ENCODE data around the gene TOM1L2. TPM values are rescaled to one million over a fixed set of nuclear protein-coding genes. Genes with fewer than 3 reads are reported as not detected.

Gene TOM1L2
- total and polyA plus RNA-seq, 4 experiments from 2014 or later: 1.6 to 63.1 (median 35.7) TPM

DNA sequence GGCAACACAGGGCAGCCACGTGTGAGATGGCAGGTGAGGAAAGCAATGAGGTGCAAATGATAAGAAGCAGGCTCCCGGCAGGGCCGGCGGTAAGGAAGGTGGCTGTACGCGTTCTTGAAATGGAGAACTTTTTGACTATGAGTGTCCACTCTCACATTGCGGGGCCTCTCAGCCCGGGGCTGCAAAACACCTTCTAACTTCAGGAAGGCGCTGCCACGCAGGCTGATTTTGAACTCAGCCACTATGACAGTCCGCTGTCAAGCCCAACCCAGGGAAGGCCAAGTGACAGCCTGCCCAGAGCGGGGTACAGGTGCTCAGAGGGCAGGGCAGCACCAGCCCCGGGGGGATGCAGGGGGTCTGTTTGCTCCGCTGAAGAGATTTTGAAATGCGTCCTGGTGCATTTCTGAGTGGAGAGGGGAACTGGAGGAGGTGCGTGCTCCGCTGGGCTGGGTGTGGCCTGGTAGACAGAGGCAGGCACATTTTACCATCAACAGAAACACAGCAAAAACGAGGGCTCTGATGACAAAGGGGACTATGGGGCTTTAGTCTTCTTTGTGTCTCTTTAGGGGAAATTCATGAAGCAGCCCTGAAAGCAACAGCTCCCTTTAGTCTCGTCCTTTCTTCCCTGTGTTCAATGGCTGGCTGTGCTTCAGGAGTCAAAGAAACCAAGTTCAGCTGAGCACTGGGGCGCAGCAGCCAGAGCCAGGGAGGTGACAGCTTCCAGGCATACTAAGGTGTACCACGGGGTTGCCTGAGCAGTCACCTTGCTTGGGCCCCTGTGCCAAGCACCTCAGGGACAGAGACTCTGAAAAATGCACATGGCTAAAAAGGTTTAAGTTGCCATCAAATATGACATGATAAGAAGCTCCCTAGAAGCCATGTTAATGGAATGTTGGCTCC lies 120.8 kb downstream of the TOM1L2 start:
- H3K4me1 ChIP-seq (ENCODE audit: insufficient read depth, low read length): peaks cover 54% of the 10 kb centered on the region
- Mint-ChIP-seq H3K4me3 (peak overlapping the region in 1 of 8 donors; percentile 31), H3K36me3 (peaks cover 0 to 2% of the 10 kb centered on the region in 2 donors), H3K27me3 (no peaks in the 10 kb centered on the region), H3K4me1 (peaks cover 25 to 66% (median 52%) of the 10 kb centered on the region in 4 donors), H3K9me3 (no peaks in the 10 kb centered on the region), H3K27ac (peak overlapping the region; percentile 83 to 97 (median 94))
- no peak for DNase-seq
- intact Hi-C loops (cut with micrococcal nuclease): loop anchor here (2.0 kb wide), 1 partner anchor 15 kb away; the partner anchor contains the start of gene SREBF1
- no peaks in the 10 kb centered on the region for H3K36me3 ChIP-seq (ENCODE audit: insufficient read depth, low read length)
- CTCF ChIA-PET (ENCODE audit: partially characterized antibody): interaction anchor here (4.6 to 17.6 kb wide), 2 partner anchors 10 to 40 kb away, joined by 30 to 234 read pairs; no protein-coding TSS in a partner anchor
- H3K27ac ChIP-seq (ENCODE audit: low read depth, low read length): peak overlapping the region; percentile 73
- H3K27me3 ChIP-seq (ENCODE audit: insufficient read depth, low read length): no peaks in the 10 kb centered on the region
- no peak overlapping the region for H3K4me3 ChIP-seq (ENCODE audit: low read length in 2 of 2)
- POLR2A ChIA-PET (ENCODE audit: partially characterized antibody): interaction anchor here (0.5 to 5.3 kb wide), 3 partner anchors 11 to 17 kb away, joined by 3 to 59 read pairs (median 3); partner anchors contain the start of gene SREBF1
- no peaks in the 10 kb centered on the region for H3K9me3 ChIP-seq (ENCODE audit: control insufficient read depth in 1 of 2, low read length in 2 of 2)

DNA sequence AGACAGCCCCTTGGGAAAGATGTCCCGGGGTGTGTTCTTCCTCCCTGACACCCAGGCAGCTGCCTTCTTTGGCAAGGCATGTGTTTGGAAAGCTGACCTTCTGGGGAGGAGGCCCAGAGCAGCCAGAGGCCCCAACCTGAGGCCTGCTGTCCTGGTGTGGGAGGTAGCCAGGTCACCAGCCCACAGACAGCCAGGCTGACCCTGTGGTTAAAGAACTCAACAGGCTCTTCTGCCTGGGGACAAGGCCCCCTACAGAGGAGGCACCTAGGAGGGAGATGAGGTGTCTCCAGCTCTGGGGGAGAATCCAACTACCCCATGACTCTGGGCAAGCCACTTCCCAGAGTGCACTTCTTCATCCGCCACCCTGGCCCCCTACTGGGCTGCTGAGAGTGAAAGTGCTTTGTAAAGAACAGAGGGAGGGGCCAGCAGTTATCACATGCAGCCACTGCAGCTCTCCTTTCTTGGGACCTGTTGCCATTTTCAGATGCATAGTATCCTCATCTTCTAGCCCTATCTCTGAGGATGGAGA lies 122.3 kb downstream of the TOM1L2 start:
- Mint-ChIP-seq H3K27ac (peak overlapping the region; percentile 93 to 97 (median 95)), H3K4me1 (peaks cover 25 to 63% (median 48%) of the 10 kb centered on the region in 4 donors), H3K9me3 (no peaks in the 10 kb centered on the region), H3K36me3 (peaks cover 0 to 2% of the 10 kb centered on the region in 2 donors), H3K27me3 (no peaks in the 10 kb centered on the region), H3K4me3 (peak overlapping the region in 7 of 8 donors; percentile 32 to 81 (median 55))
- Histone ChIP-seq H3K4me3 (ENCODE audit: low read length in 2 of 2) (peak overlapping the region in 1 of 2 donors; percentile 22), H3K36me3 (ENCODE audit: insufficient read depth, low read length) (no peaks in the 10 kb centered on the region), H3K4me1 (ENCODE audit: insufficient read depth, low read length) (peaks cover 54% of the 10 kb centered on the region), H3K27me3 (ENCODE audit: insufficient read depth, low read length) (no peaks in the 10 kb centered on the region), H3K27ac (ENCODE audit: low read depth, low read length) (peak overlapping the region; percentile 73), H3K9me3 (ENCODE audit: control insufficient read depth in 1 of 2, low read length in 2 of 2) (no peaks in the 10 kb centered on the region)
- peak; percentile 64 to 80 (median 71) for DNase-seq
- ChIA-PET CTCF (ENCODE audit: partially characterized antibody) (interaction anchor here (0.6 to 17.6 kb wide), 7 partner anchors 9 to 209 kb away, joined by 3 to 234 read pairs (median 4); no protein-coding TSS in a partner anchor), POLR2A (ENCODE audit: partially characterized antibody) (interaction anchor here (0.7 to 5.3 kb wide), 10 partner anchors 9 to 156 kb away, joined by 3 to 59 read pairs (median 4); partner anchors contain the start of gene SREBF1)
- intact Hi-C loops (cut with micrococcal nuclease): loop anchor here (1.0 to 2.0 kb wide), 3 partner anchors 10 to 38 kb away; partner anchors contain the start of gene SREBF1

- Mint-ChIP-seq H3K27ac (peak overlapping the region; percentile 93 to 97 (median 95)), H3K9me3 (no peaks in the 10 kb centered on the region), H3K27me3 (no peaks in the 10 kb centered on the region), H3K4me3 (peak overlapping the region; percentile 44 to 81 (median 71)), H3K4me1 (peaks cover 23 to 63% (median 47%) of the 10 kb centered on the region in 4 donors), H3K36me3 (peaks cover 0 to 2% of the 10 kb centered on the region in 2 donors)
- ChIA-PET POLR2A (ENCODE audit: partially characterized antibody) (interaction anchor here (0.6 to 5.3 kb wide), 13 partner anchors 9 to 200 kb away, joined by 3 to 59 read pairs (median 4); partner anchors contain the start of gene SREBF1), CTCF (ENCODE audit: partially characterized antibody) (interaction anchor here (0.6 to 17.6 kb wide), 8 partner anchors 9 to 208 kb away, joined by 3 to 234 read pairs (median 4); no protein-coding TSS in a partner anchor)
- H3K4me1 ChIP-seq (ENCODE audit: insufficient read depth, low read length): peaks cover 54% of the 10 kb centered on the region
- H3K4me3 ChIP-seq (ENCODE audit: low read length in 2 of 2): peak overlapping the region in 1 of 2 donors; percentile 22
- intact Hi-C loops (cut with micrococcal nuclease): loop anchor here (1.0 kb wide), 2 partner anchors 9 to 37 kb away; no protein-coding TSS in a partner anchor
- no peaks in the 10 kb centered on the region for H3K36me3 ChIP-seq (ENCODE audit: insufficient read depth, low read length)
- DNase-seq: peak; percentile 79 to 89 (median 83)
- H3K27me3 ChIP-seq (ENCODE audit: insufficient read depth, low read length): no peaks in the 10 kb centered on the region
- H3K27ac ChIP-seq (ENCODE audit: low read depth, low read length): peak overlapping the region; percentile 73
- no peaks in the 10 kb centered on the region for H3K9me3 ChIP-seq (ENCODE audit: control insufficient read depth in 1 of 2, low read length in 2 of 2)
These were observed 122.9 kb downstream of the TOM1L2 start for GRCh38 chr17:17849147-17849820.

GRCh38 chr17:17848311-17849082 lies 123.7 kb downstream of the TOM1L2 start:
- Histone ChIP-seq H3K4me3 (ENCODE audit: low read length in 2 of 2) (peak overlapping the region in 1 of 2 donors; percentile 22), H3K9me3 (ENCODE audit: control insufficient read depth in 1 of 2, low read length in 2 of 2) (no peaks in the 10 kb centered on the region), H3K27ac (ENCODE audit: low read depth, low read length) (peak overlapping the region; percentile 25), H3K36me3 (ENCODE audit: insufficient read depth, low read length) (no peaks in the 10 kb centered on the region), H3K4me1 (ENCODE audit: insufficient read depth, low read length) (peaks cover 51% of the 10 kb centered on the region), H3K27me3 (ENCODE audit: insufficient read depth, low read length) (no peaks in the 10 kb centered on the region)
- H3K9me3 Mint-ChIP-seq: no peaks in the 10 kb centered on the region
- peak overlapping the region; percentile 93 to 97 (median 95) for H3K27ac Mint-ChIP-seq
- ChIA-PET CTCF (ENCODE audit: partially characterized antibody) (interaction anchor here (1.0 to 17.6 kb wide), 6 partner anchors 13 to 185 kb away, joined by 3 to 234 read pairs (median 4); no protein-coding TSS in a partner anchor), POLR2A (ENCODE audit: partially characterized antibody) (interaction anchor here (0.6 to 5.3 kb wide), 9 partner anchors 8 to 65 kb away, joined by 3 to 59 read pairs (median 5); partner anchors contain the start of gene SREBF1)
- H3K4me3 Mint-ChIP-seq: peak overlapping the region; percentile 44 to 81 (median 71)
- DNase-seq: no peak
- intact Hi-C loops (cut with micrococcal nuclease): loop anchor here (1.0 kb wide), 2 partner anchors 8 to 36 kb away; no protein-coding TSS in a partner anchor
- H3K27me3 Mint-ChIP-seq: no peaks in the 10 kb centered on the region
- H3K4me1 Mint-ChIP-seq: peaks cover 23 to 63% (median 46%) of the 10 kb centered on the region in 4 donors
- peaks cover 0 to 2% of the 10 kb centered on the region in 2 donors for H3K36me3 Mint-ChIP-seq

GRCh38 chr17:17847726-17848125 lies 124.5 kb downstream of the TOM1L2 start:
- ChIA-PET POLR2A (ENCODE audit: partially characterized antibody) (interaction anchor here (0.6 to 5.3 kb wide), 2 partner anchors 10 to 25 kb away, joined by 3 to 59 read pairs; partner anchors contain the start of gene SREBF1), CTCF (ENCODE audit: partially characterized antibody) (interaction anchor here (1.7 to 17.6 kb wide), 3 partner anchors 14 to 71 kb away, joined by 3 to 234 read pairs (median 30); no protein-coding TSS in a partner anchor)
- Histone ChIP-seq H3K4me3 (ENCODE audit: low read length in 2 of 2) (no peak overlapping the region), H3K36me3 (ENCODE audit: insufficient read depth, low read length) (no peaks in the 10 kb centered on the region), H3K27me3 (ENCODE audit: insufficient read depth, low read length) (no peaks in the 10 kb centered on the region), H3K27ac (ENCODE audit: low read depth, low read length) (no peak overlapping the region), H3K9me3 (ENCODE audit: control insufficient read depth in 1 of 2, low read length in 2 of 2) (no peaks in the 10 kb centered on the region), H3K4me1 (ENCODE audit: insufficient read depth, low read length) (peaks cover 51% of the 10 kb centered on the region)
- no peak for DNase-seq
- H3K36me3 Mint-ChIP-seq: peaks cover 0 to 2% of the 10 kb centered on the region in 2 donors
- intact Hi-C loops (cut with micrococcal nuclease): no loop called here
- H3K27ac Mint-ChIP-seq: peak overlapping the region in 6 of 7 donors; percentile 53 to 93 (median 84)
- no peaks in the 10 kb centered on the region for H3K27me3 Mint-ChIP-seq
- no peaks in the 10 kb centered on the region for H3K9me3 Mint-ChIP-seq
- peak overlapping the region in 3 of 8 donors; percentile 10 to 12 (median 10) for H3K4me3 Mint-ChIP-seq
- peaks cover 23 to 64% (median 46%) of the 10 kb centered on the region in 4 donors for H3K4me1 Mint-ChIP-seq

Measured in CD4-positive, alpha-beta memory T cell (primary cell).